Common myeloid progenitor, CD34-positive (primary cell): ENCODE data around the gene FKBP7.
"Not testable (repeated sequence)": the region's sequence is repeated elsewhere in the genome, so short reads cannot be mapped to it uniquely, and the experiment has no call there.

ENCODE experiments used
- CTCF ChIA-PET: fragments of 350-600 bp; sonication (Branson Sonifier 250); formaldehyde crosslinking; loops from one replicate; lab custom pipeline; 2021; ENCODE audit warnings: antibody characterized with exemption; lab: Charles Lee
- POLR2A ChIA-PET: fragments of 350-600 bp; sonication (Branson Sonifier 250); formaldehyde crosslinking; loops from one replicate; lab custom pipeline; 2021; ENCODE audit warnings: antibody characterized with exemption; lab: Charles Lee
- DNase-seq, 3 donors: peaks; one replicate each; pipeline versions ENCODE4 v3.0.0 to v3.0.0-alpha.2; 2013
- H3K27ac ChIP-seq, 2 experiments: 1 replicate in 1 of 2; 2 replicates in 1 of 2; pipeline ENCODE4 v1.7.0; 2013; ENCODE audit warnings: inconsistent platforms in 2 of 2, low read length in 2 of 2, mild to moderate bottlenecking in 2 of 2, low read depth in 1 of 2, moderate library complexity in 1 of 2; ENCODE audit not compliant: severe bottlenecking in 2 of 2, insufficient read depth in 1 of 2, poor library complexity in 1 of 2
- H3K27me3 ChIP-seq, 5 experiments: replicated peaks in 2 of 5; 1 replicate in 3 of 5; 2 replicates in 2 of 5; pipeline versions ENCODE4 v1.6.1 to v1.7.0; 2013; ENCODE audit warnings: low read length in 4 of 5, mild to moderate bottlenecking in 2 of 5, moderate library complexity in 2 of 5, inconsistent platforms in 1 of 5; ENCODE audit not compliant: insufficient read depth in 5 of 5, control insufficient read depth in 4 of 5
- H3K36me3 ChIP-seq, 4 experiments: 1 replicate in 2 of 4; 2 replicates in 2 of 4; pipeline versions ENCODE4 v1.6.1 to v1.7.0; 2013; ENCODE audit warnings: low read length in 3 of 4, control low read depth in 1 of 4, mild to moderate bottlenecking in 1 of 4; ENCODE audit not compliant: control insufficient read depth in 4 of 4, insufficient read depth in 4 of 4
- H3K4me1 ChIP-seq, 4 experiments: 1 replicate in 3 of 4; 2 replicates in 1 of 4; pipeline versions ENCODE4 v1.6.1 to v1.7.1; 2013; ENCODE audit warnings: low read length in 3 of 4, mild to moderate bottlenecking in 3 of 4, control low read depth in 1 of 4, inconsistent platforms in 1 of 4, moderate library complexity in 1 of 4; ENCODE audit not compliant: control insufficient read depth in 4 of 4, insufficient read depth in 4 of 4; ENCODE audit errors: control extremely low read depth in 1 of 4
- H3K4me3 ChIP-seq, 7 experiments: 1 replicate in 4 of 7; 2 replicates in 3 of 7; pipeline versions ENCODE4 v1.5.1 to v1.7.0; 2013; ENCODE audit warnings: mild to moderate bottlenecking in 7 of 7, low read length in 6 of 7, moderate library complexity in 6 of 7, inconsistent platforms in 2 of 7, low read depth in 2 of 7, control low read depth in 1 of 7; ENCODE audit not compliant: insufficient read depth in 4 of 7, control insufficient read depth in 1 of 7; ENCODE audit errors: extremely low read depth in 1 of 7
- H3K9me3 ChIP-seq, 5 experiments: 1 replicate in 4 of 5; 2 replicates in 1 of 5; pipeline versions ENCODE4 v1.6.1 to v1.7.1; 2013; ENCODE audit warnings: low read length in 4 of 5, mild to moderate bottlenecking in 2 of 5, inconsistent platforms in 1 of 5, low read depth in 1 of 5, moderate library complexity in 1 of 5; ENCODE audit not compliant: control insufficient read depth in 4 of 5, insufficient read depth in 2 of 5; ENCODE audit errors: control extremely low read depth in 1 of 5
- WGBS: methylation state at CpG from one replicate; pipeline ENCODE4 v1.1.5; 2013; ENCODE audit not compliant: insufficient coverage; 5-methylcytosine and 5-hydroxymethylcytosine counted together

The FKBP7 gene

GRCh38 chr2:178423746-178424145 lies 54.7 kb downstream of the FKBP7 start:
- H3K4me3 ChIP-seq, H3K4me1 ChIP-seq, H3K27ac ChIP-seq, H3K27me3 ChIP-seq, POLR2A ChIA-PET, DNase-seq: not testable (repeated sequence)
- WGBS: 100% methylated on average over 3 of the region's 5 CpGs
- Histone ChIP-seq H3K36me3 (peaks cover 11 to 53% (median 40%) of the 10 kb centered on the region in 4 experiments), H3K9me3 (peaks cover 2 to 30% (median 5%) of the 10 kb centered on the region in 5 experiments)
- CTCF ChIA-PET: interaction anchor here (1.2 to 13.7 kb wide), 2 partner anchors 9 to 25 kb away, joined by 5 to 278 read pairs; no protein-coding TSS in a partner anchor

GRCh38 chr2:178422097-178422496 lies 56.3 kb downstream of the FKBP7 start:
- 96% methylated on average over 2 of the region's 3 CpGs for WGBS
- peaks cover 0 to 5% (median 0%) of the 10 kb centered on the region in 4 experiments for H3K4me1 ChIP-seq
- H3K27me3 ChIP-seq: no peaks in the 10 kb centered on the region
- H3K4me3 ChIP-seq: no peak overlapping the region
- ChIA-PET POLR2A (no interaction called here), CTCF (interaction anchor here (1.0 to 13.7 kb wide), 2 partner anchors 8 to 24 kb away, joined by 3 to 278 read pairs; no protein-coding TSS in a partner anchor)
- no peak for DNase-seq
- peaks cover 14 to 38% (median 30%) of the 10 kb centered on the region in 4 experiments for H3K36me3 ChIP-seq
- H3K27ac ChIP-seq: no peak overlapping the region
- H3K9me3 ChIP-seq: peaks cover 2 to 30% (median 5%) of the 10 kb centered on the region in 5 experiments

DNA sequence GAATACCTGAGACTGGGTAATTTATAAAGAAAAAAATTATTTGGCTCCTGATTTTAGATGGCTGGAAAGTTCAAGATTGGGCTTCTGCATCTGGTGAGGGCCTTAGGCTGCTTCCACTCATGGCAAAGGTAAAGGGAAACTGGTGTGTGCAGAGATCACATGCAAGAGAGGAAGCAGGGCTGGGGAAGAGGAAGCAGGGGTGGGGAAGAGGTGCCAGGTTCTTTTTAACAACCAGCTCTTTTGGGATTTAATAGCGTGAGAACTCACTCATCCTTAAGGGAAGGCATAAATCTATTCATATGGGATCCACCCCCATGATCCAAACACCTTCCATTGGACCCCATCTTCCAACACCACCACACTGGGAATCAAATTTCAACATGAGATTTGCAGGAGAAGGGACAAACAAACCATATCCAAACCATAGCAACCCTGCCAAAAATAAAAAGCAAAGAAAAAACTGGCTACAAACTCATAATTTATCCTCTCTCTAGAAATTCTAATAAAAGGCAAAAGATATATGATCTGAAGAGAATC lies 57.9 kb downstream of the FKBP7 start:
- Histone ChIP-seq H3K9me3 (peaks cover 0 to 20% (median 3%) of the 10 kb centered on the region in 5 experiments), H3K27me3 (no peaks in the 10 kb centered on the region), H3K4me3 (no peak overlapping the region), H3K36me3 (peaks cover 7 to 26% (median 20%) of the 10 kb centered on the region in 4 experiments), H3K27ac (no peak overlapping the region), H3K4me1 (peaks cover 0 to 5% (median 1%) of the 10 kb centered on the region in 4 experiments)
- no CpG with 5 or more reads among the region's 1 CpG for WGBS
- POLR2A ChIA-PET: no interaction called here
- DNase-seq: no peak
- CTCF ChIA-PET: interaction anchor here (0.6 to 13.7 kb wide), 7 partner anchors 8 to 291 kb away, joined by 3 to 278 read pairs (median 4); no protein-coding TSS in a partner anchor

DNA sequence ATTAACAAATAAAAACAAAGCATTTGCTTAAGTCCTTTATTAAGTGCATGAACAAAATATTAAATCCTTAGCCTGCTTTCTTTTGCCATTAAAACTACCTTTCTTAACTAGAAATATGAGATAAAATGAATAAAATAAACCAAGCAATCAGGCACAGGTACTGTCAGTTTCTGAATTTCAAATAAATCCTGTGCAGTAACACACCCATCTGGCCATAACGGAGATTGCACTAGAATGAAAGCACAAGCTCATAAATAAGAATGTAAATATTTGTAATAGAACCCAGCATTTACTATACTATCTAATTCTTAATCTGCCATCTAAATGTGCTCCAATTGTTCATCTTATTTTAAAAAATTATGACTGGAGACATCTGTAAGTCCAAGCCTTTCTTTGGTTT lies 59.3 kb downstream of the FKBP7 start:
- peaks cover 7 to 26% (median 18%) of the 10 kb centered on the region in 4 experiments for H3K36me3 ChIP-seq
- POLR2A ChIA-PET: no interaction called here
- H3K9me3 ChIP-seq: peaks cover 0 to 9% (median 1%) of the 10 kb centered on the region in 5 experiments
- CTCF ChIA-PET: interaction anchor here (0.8 to 13.7 kb wide), 13 partner anchors 10 to 313 kb away, joined by 3 to 278 read pairs (median 5); partner anchors contain the start of gene RBM45
- WGBS: no CpG with 5 or more reads among the region's 1 CpG
- no peaks in the 10 kb centered on the region for H3K27me3 ChIP-seq
- peaks cover 4 to 12% (median 9%) of the 10 kb centered on the region in 4 experiments for H3K4me1 ChIP-seq
- no peak overlapping the region for H3K27ac ChIP-seq
- H3K4me3 ChIP-seq: no peak overlapping the region
- peak; percentile 42 to 56 (median 56) for DNase-seq

GRCh38 chr2:178418426-178418825 lies 60.0 kb downstream of the FKBP7 start:
- no peaks in the 10 kb centered on the region for H3K27me3 ChIP-seq
- peaks cover 4 to 25% (median 15%) of the 10 kb centered on the region in 4 experiments for H3K36me3 ChIP-seq
- no peak overlapping the region for H3K4me3 ChIP-seq
- DNase-seq: no peak
- H3K9me3 ChIP-seq: peaks cover 0 to 8% (median 1%) of the 10 kb centered on the region in 5 experiments
- ChIA-PET POLR2A (no interaction called here), CTCF (interaction anchor here (0.6 to 13.7 kb wide), 10 partner anchors 9 to 312 kb away, joined by 3 to 278 read pairs (median 6); partner anchors contain the start of gene RBM45)
- WGBS: no CpG with 5 or more reads among the region's 1 CpG
- no peak overlapping the region for H3K27ac ChIP-seq
- H3K4me1 ChIP-seq: peaks cover 6 to 13% (median 11%) of the 10 kb centered on the region in 4 experiments

GRCh38 chr2:178417916-178418315 lies 60.5 kb downstream of the FKBP7 start:
- Histone ChIP-seq H3K9me3 (peaks cover 0 to 7% (median 1%) of the 10 kb centered on the region in 5 experiments), H3K36me3 (peaks cover 4 to 25% (median 12%) of the 10 kb centered on the region in 4 experiments), H3K4me1 (peaks cover 6 to 15% (median 12%) of the 10 kb centered on the region in 4 experiments), H3K4me3 (no peak overlapping the region), H3K27me3 (no peaks in the 10 kb centered on the region), H3K27ac (no peak overlapping the region)
- no peak for DNase-seq
- WGBS: 100% methylated on average over 2 of the region's 3 CpGs
- ChIA-PET POLR2A (no interaction called here), CTCF (interaction anchor here (0.7 to 13.7 kb wide), 9 partner anchors 9 to 311 kb away, joined by 3 to 278 read pairs (median 6); partner anchors contain the start of gene RBM45)

DNA sequence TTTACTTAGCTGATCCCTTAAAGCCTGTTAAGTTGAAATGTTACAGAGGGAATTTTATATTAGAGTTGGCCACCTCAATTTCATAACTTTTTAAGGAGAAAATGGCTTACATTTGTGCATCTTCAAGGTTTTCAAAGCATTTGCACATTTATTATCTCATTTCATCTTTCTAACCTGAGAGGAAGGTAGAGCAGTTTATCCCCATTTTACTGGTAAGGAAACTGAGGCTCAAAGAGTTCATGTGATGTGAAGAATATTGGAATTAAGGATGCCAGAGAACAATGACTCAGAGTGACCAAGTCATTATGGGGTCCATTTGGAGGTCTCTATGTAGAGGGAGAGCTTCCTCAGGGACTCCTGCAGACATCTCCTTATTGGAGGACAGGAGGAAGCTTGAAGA lies 62.4 kb downstream of the FKBP7 start:
- Histone ChIP-seq H3K4me1 (peaks cover 6 to 17% (median 12%) of the 10 kb centered on the region in 4 experiments), H3K27ac (no peak overlapping the region), H3K27me3 (no peaks in the 10 kb centered on the region), H3K36me3 (peaks cover 0 to 9% (median 2%) of the 10 kb centered on the region in 4 experiments), H3K9me3 (no peaks in the 10 kb centered on the region), H3K4me3 (no peak overlapping the region)
- CTCF ChIA-PET: interaction anchor here (1.3 to 13.7 kb wide), 6 partner anchors 18 to 305 kb away, joined by 3 to 278 read pairs (median 6); no protein-coding TSS in a partner anchor
- no peak for DNase-seq
- POLR2A ChIA-PET: no interaction called here
